ENCODE measurements around the gene CTNNBL1. TPM values are rescaled to one million over a fixed set of nuclear protein-coding genes. Genes with fewer than 3 reads are reported as not detected.

Gene CTNNBL1
- total and polyA plus RNA-seq, 5 donors = 43.8 to 65.7 (median 54.7) TPM

GRCh38 chr20:37759761-37760209 is 66.0 kb downstream of the CTNNBL1 start:
- H3K9me3 ChIP-seq (ENCODE audit: control insufficient read depth, low read length) = no peaks in the 10 kb centered on the region
- peak overlapping the region; percentile 28 for H3K27ac ChIP-seq (ENCODE audit: low read length)
- ATAC-seq (no peak), DNase-seq (no peak)
- WGBS = 93% methylated on average over 5 of the region's 5 CpGs
- H3K27me3 ChIP-seq (ENCODE audit: control insufficient read depth, insufficient read depth) = no peaks in the 10 kb centered on the region
- H3K4me1 ChIP-seq (ENCODE audit: control insufficient read depth, insufficient read depth, low read length) = peaks cover 5% of the 10 kb centered on the region
- no peak overlapping the region for H3K4me3 ChIP-seq (ENCODE audit: low read length)
- intact Hi-C loops (cut with DNase I) = loop anchor here in 1 of 4 donors (10.0 kb wide), 1 partner anchor 125 kb away; no protein-coding TSS in a partner anchor

- 86% methylated on average over 2 of the region's 2 CpGs for WGBS
- intact Hi-C loops (cut with DNase I) = no loop called here
- ATAC-seq = peak; percentile 52 to 73
Observed at GRCh38 chr20:37760322-37760721, 66.5 kb downstream of the CTNNBL1 start.

GRCh38 chr20:37762716-37763485 is 69.1 kb downstream of the CTNNBL1 start:
- Histone ChIP-seq H3K27ac (ENCODE audit: low read length) (no peak overlapping the region), H3K9me3 (ENCODE audit: control insufficient read depth, low read length) (no peaks in the 10 kb centered on the region), H3K4me1 (ENCODE audit: control insufficient read depth, insufficient read depth, low read length) (peaks cover 5% of the 10 kb centered on the region), H3K27me3 (ENCODE audit: control insufficient read depth, insufficient read depth) (no peaks in the 10 kb centered on the region), H3K4me3 (ENCODE audit: low read length) (no peak overlapping the region)
- DNase-seq (no peak), ATAC-seq (peak in 1 of 2 donors; percentile 26)
- intact Hi-C loops (cut with DNase I) = no loop called here
- 74% methylated on average over 4 of the region's 4 CpGs for WGBS

More at GRCh38 chr20:37760322-37760721, 66.5 kb downstream of the CTNNBL1 start:
- H3K4me1 ChIP-seq (ENCODE audit: control insufficient read depth, insufficient read depth, low read length) = peaks cover 5% of the 10 kb centered on the region
- DNase-seq = no peak
- no peak overlapping the region for H3K27ac ChIP-seq (ENCODE audit: low read length)
- H3K4me3 ChIP-seq (ENCODE audit: low read length) = no peak overlapping the region
- H3K9me3 ChIP-seq (ENCODE audit: control insufficient read depth, low read length) = no peaks in the 10 kb centered on the region
- no peaks in the 10 kb centered on the region for H3K27me3 ChIP-seq (ENCODE audit: control insufficient read depth, insufficient read depth)

DNA sequence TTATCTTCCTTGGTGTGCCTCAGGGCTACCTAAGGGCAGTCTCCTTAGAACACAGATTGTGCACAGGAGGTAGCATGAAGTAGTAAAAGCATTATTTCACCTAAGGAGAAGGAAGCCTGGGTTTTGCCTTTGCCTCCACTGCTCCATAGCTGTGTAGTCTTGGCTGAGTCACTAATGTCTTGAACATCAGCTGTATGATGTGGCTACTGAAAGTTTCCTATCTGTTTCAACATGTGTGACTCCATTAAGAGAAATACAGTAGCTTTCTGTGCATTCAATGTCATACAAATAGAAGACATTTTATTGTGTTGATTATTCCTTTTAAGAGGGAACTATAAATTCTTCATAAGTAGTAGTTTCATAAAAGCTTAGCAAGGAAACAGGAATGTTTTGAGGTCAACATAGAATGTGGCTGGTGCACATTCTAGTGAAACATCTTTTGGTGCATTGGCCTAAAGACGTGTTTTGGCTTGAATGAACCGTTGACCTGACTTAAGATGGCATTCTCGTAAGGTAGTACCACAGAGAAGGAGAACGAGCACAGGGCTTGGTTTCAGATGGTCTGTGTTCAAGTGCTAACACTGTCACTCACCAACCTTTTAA is 70.6 kb downstream of the CTNNBL1 start:
- no peaks in the 10 kb centered on the region for H3K9me3 ChIP-seq (ENCODE audit: control insufficient read depth, low read length)
- no peaks in the 10 kb centered on the region for H3K27me3 ChIP-seq (ENCODE audit: control insufficient read depth, insufficient read depth)
- intact Hi-C loops (cut with DNase I) = no loop called here
- peaks cover 2% of the 10 kb centered on the region for H3K4me1 ChIP-seq (ENCODE audit: control insufficient read depth, insufficient read depth, low read length)
- ATAC-seq (no peak), DNase-seq (no peak)
- H3K4me3 ChIP-seq (ENCODE audit: low read length) = no peak overlapping the region
- WGBS = 98% methylated on average over 4 of the region's 4 CpGs
- H3K27ac ChIP-seq (ENCODE audit: low read length) = no peak overlapping the region

DNA sequence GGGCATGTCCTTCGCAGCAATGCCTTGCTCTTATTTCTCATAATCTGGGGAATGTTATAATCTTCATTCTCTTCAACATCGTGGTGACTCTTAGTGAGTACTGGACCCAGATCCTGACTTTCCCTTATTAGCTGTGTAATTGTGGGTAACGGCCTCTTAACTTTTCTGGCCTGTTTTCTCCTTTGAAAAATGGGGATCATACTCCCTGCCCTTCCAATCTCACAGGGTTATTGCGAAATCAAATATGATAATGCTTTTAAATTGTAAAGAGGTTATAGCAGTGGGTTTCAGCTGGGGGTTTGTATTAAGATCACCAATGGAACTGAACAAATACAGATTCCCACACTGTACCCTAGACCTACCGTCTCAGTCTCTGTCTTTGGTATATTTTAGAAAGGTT is 77.1 kb downstream of the CTNNBL1 start:
- WGBS = 94% methylated on average over 5 of the region's 5 CpGs
- no peak for DNase-seq
- no peak for ATAC-seq
- no peak overlapping the region for H3K27ac ChIP-seq (ENCODE audit: low read length)
- intact Hi-C loops (cut with DNase I) = no loop called here
- H3K4me3 ChIP-seq (ENCODE audit: low read length) = no peak overlapping the region
- no peaks in the 10 kb centered on the region for H3K4me1 ChIP-seq (ENCODE audit: control insufficient read depth, insufficient read depth, low read length)
- H3K9me3 ChIP-seq (ENCODE audit: control insufficient read depth, low read length) = no peaks in the 10 kb centered on the region
- H3K27me3 ChIP-seq (ENCODE audit: control insufficient read depth, insufficient read depth) = no peaks in the 10 kb centered on the region

- H3K9me3 ChIP-seq (ENCODE audit: control insufficient read depth, low read length) = no peaks in the 10 kb centered on the region
- 95% methylated on average over 1 of the region's 1 CpG for WGBS
- no peak overlapping the region for H3K27ac ChIP-seq (ENCODE audit: low read length)
- intact Hi-C loops (cut with DNase I) = no loop called here
- no peaks in the 10 kb centered on the region for H3K4me1 ChIP-seq (ENCODE audit: control insufficient read depth, insufficient read depth, low read length)
- no peak overlapping the region for H3K4me3 ChIP-seq (ENCODE audit: low read length)
- H3K27me3 ChIP-seq (ENCODE audit: control insufficient read depth, insufficient read depth) = no peaks in the 10 kb centered on the region
- no peak for DNase-seq
- no peak for ATAC-seq
Observed at GRCh38 chr20:37773291-37773826, 79.5 kb downstream of the CTNNBL1 start.

- WGBS = 76% methylated on average over 5 of the region's 5 CpGs
- no peak for ATAC-seq
- Histone ChIP-seq H3K27me3 (ENCODE audit: control insufficient read depth, insufficient read depth) (no peaks in the 10 kb centered on the region), H3K9me3 (ENCODE audit: control insufficient read depth, low read length) (no peaks in the 10 kb centered on the region), H3K27ac (ENCODE audit: low read length) (no peak overlapping the region), H3K4me3 (ENCODE audit: low read length) (no peak overlapping the region), H3K4me1 (ENCODE audit: control insufficient read depth, insufficient read depth, low read length) (peaks cover 1% of the 10 kb centered on the region)
- no peak for DNase-seq
- intact Hi-C loops (cut with DNase I) = no loop called here
Observed at GRCh38 chr20:37774156-37774555, 80.3 kb downstream of the CTNNBL1 start.

DNA sequence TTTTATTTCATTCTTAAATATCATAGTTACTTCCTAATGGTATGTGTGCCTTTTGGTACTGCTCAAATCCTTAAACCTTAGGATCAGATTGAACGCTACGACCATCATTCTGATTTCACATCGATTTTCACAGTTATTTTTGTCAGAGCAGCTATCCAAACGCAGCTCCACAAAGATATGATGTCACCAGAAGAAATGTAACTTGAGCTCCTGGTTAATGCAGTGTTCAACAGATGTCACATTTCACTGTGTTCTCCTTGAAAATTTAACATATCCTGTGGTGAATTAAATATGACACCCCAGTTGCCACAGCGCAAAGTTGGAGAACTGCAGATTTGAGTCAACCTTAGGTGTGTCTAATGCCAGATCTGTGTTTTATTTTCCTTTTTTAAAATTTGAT is 81.4 kb downstream of the CTNNBL1 start:
- H3K4me1 ChIP-seq (ENCODE audit: control insufficient read depth, insufficient read depth, low read length) = peaks cover 1% of the 10 kb centered on the region
- intact Hi-C loops (cut with DNase I) = no loop called here
- DNase-seq (no peak), ATAC-seq (no peak)
- WGBS = 92% methylated on average over 5 of the region's 5 CpGs
- H3K4me3 ChIP-seq (ENCODE audit: low read length) = no peak overlapping the region
- no peaks in the 10 kb centered on the region for H3K27me3 ChIP-seq (ENCODE audit: control insufficient read depth, insufficient read depth)
- H3K27ac ChIP-seq (ENCODE audit: low read length) = no peak overlapping the region
- no peaks in the 10 kb centered on the region for H3K9me3 ChIP-seq (ENCODE audit: control insufficient read depth, low read length)

DNA sequence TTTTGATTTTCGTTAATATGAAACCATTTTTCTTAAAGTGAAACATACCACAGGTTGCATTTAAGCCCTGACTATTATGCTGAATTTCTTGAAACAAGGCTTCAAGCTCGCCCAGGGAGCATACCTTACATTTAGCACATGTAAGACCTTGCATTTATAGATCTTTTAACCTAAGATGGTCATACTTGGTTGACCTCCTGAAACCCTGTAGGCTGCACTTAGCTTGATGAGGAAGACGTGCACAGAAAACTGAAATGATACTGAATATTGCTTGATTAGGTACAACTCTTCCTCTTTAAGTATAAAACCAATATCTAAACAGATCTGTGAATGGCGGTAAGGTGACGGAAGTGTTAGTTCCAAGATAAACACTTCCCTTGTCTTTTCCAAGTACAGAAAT is 82.2 kb downstream of the CTNNBL1 start:
- 94% methylated on average over 5 of the region's 5 CpGs for WGBS
- ATAC-seq (no peak), DNase-seq (no peak)
- Histone ChIP-seq H3K4me1 (ENCODE audit: control insufficient read depth, insufficient read depth, low read length) (peaks cover 1% of the 10 kb centered on the region), H3K9me3 (ENCODE audit: control insufficient read depth, low read length) (no peaks in the 10 kb centered on the region), H3K27me3 (ENCODE audit: control insufficient read depth, insufficient read depth) (no peaks in the 10 kb centered on the region), H3K27ac (ENCODE audit: low read length) (no peak overlapping the region), H3K4me3 (ENCODE audit: low read length) (no peak overlapping the region)
- intact Hi-C loops (cut with DNase I) = no loop called here

DNA sequence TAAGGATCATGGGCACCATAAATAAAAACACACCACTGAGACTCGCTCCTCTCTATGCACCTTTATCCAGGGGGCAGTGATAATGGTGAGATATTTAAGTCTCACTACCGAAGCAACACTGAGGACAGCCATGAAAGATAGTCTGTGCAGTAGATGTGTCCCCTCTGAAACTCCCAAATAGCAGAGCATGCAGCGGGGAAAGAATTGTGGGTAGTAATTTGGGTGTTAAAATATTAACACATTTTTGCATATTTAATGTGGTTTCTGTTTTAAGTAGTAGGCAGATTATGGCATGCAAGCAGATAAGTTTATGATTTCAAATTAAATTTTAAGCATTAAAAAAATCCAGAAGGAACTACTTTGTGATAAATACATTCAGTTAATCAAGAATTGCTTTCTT is 82.7 kb downstream of the CTNNBL1 start:
- no peaks in the 10 kb centered on the region for H3K27me3 ChIP-seq (ENCODE audit: control insufficient read depth, insufficient read depth)
- 93% methylated on average over 3 of the region's 3 CpGs for WGBS
- no peak overlapping the region for H3K4me3 ChIP-seq (ENCODE audit: low read length)
- no peak for ATAC-seq
- H3K27ac ChIP-seq (ENCODE audit: low read length) = no peak overlapping the region
- peaks cover 1% of the 10 kb centered on the region for H3K4me1 ChIP-seq (ENCODE audit: control insufficient read depth, insufficient read depth, low read length)
- no peaks in the 10 kb centered on the region for H3K9me3 ChIP-seq (ENCODE audit: control insufficient read depth, low read length)
- DNase-seq = no peak
- intact Hi-C loops (cut with DNase I) = no loop called here

Data from right cardiac atrium (tissue), 5 donors.